IgD-negative memory B cell (primary cell): ENCODE measurements around the gene CCNY. TPM values are rescaled to one million over a fixed set of nuclear protein-coding genes. Genes with fewer than 3 reads are reported as not detected.
A peak's percentile ranks its signal among the peaks of the same experiment; 100 is the strongest.

Experiments used
- H3K27ac Mint-ChIP-seq, 3 donors: one replicate each; pipeline ENCODE4 v1.8.0; 2020 to 2022; ENCODE audit warnings: mild to moderate bottlenecking in 3 of 3, mixed read lengths in 3 of 3, moderate library complexity in 1 of 3
- H3K27me3 Mint-ChIP-seq: one replicate; pipeline ENCODE4 v1.8.0; 2021; ENCODE audit warnings: mixed read lengths
- H3K36me3 Mint-ChIP-seq: one replicate; pipeline ENCODE4 v1.8.0; 2020; ENCODE audit warnings: mild to moderate bottlenecking, mixed read lengths
- H3K4me1 Mint-ChIP-seq, 3 donors: one replicate each; pipeline ENCODE4 v1.8.0; 2020 to 2022; ENCODE audit warnings: mixed read lengths in 3 of 3, mild to moderate bottlenecking in 1 of 3
- H3K4me3 Mint-ChIP-seq, 4 donors: one replicate each; pipeline ENCODE4 v1.8.0; 2020 to 2022; ENCODE audit warnings: mild to moderate bottlenecking in 4 of 4, mixed read lengths in 4 of 4, moderate library complexity in 3 of 4
- H3K9me3 Mint-ChIP-seq, 3 donors: one replicate each; pipeline ENCODE4 v1.8.0; 2020 to 2021; ENCODE audit warnings: mixed read lengths in 3 of 3, mild to moderate bottlenecking in 1 of 3
- polyA plus RNA-seq: library from polyadenylated mRNA; unstranded; fragments of 300-500 nt; fragmentation: Illumina TruSeq; gene quantifications from one replicate; pipeline ENCODE4 v1.2.3, GENCODE V29; 2021

CCNY gene
- polyA plus RNA-seq, 1 donor from 2014 or later, result 8.3 TPM

DNA sequence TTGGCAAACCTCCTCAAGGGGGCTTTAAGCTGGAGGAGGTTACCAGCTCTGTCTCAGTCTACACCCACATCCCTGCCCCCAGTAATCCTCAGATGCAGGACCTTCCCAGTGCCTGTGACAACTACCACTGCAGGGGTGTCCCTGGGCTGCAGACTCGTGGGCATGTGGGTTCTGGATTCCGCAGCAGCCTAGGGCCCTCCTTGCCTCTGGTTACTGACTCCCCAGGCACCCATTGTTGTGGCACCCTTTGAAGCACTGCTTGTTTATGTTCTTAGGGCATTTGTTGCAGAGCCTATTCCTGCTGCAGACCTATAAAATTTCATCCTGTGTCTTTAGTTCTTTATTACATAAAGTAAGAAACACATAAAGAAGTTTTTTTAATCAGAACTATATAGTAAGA, 217.7 kb downstream of the CCNY start:
- Mint-ChIP-seq H3K4me3 (peak overlapping the region in 2 of 4 donors; percentile 54 to 65), H3K27ac (peak overlapping the region in 1 of 3 donors; percentile 1), H3K4me1 (peaks cover 9 to 22% (median 15%) of the 10 kb centered on the region in 3 donors), H3K27me3 (no peaks in the 10 kb centered on the region), H3K36me3 (peaks cover 8% of the 10 kb centered on the region), H3K9me3 (no peaks in the 10 kb centered on the region)

DNA sequence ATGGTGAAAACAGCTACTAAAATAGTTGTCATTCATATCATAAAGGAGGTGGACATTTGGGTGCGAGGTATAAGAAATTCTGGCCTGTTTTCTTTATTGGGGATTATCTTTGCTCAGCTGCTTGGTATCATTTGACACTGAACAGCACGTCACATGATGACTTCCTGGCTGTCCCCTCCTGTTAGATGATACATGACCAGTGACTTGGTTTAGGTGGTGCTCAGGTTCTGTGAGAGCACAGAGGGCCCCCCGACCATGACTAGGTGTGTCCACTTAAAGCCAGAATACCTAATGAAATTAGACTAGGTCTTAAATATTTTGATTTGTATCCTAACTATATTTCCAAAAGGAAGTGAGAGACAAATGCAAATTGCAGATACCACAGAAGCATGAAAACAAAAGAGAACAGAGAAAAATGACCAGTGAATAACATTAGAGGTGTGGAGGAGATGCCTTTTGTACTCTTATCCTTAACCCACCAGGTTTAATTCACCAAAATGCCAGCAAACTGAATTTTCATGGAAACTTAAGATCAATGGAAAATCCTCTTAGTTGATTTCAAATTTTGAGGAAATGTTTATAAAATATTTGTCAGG, 218.2 kb downstream of the CCNY start:
- Mint-ChIP-seq H3K36me3 (peaks cover 10% of the 10 kb centered on the region), H3K27ac (peak overlapping the region in 2 of 3 donors; percentile 1 to 34), H3K4me3 (peak overlapping the region in 2 of 4 donors; percentile 81 to 83), H3K4me1 (peaks cover 11 to 22% (median 15%) of the 10 kb centered on the region in 3 donors), H3K27me3 (no peaks in the 10 kb centered on the region), H3K9me3 (no peaks in the 10 kb centered on the region)

DNA sequence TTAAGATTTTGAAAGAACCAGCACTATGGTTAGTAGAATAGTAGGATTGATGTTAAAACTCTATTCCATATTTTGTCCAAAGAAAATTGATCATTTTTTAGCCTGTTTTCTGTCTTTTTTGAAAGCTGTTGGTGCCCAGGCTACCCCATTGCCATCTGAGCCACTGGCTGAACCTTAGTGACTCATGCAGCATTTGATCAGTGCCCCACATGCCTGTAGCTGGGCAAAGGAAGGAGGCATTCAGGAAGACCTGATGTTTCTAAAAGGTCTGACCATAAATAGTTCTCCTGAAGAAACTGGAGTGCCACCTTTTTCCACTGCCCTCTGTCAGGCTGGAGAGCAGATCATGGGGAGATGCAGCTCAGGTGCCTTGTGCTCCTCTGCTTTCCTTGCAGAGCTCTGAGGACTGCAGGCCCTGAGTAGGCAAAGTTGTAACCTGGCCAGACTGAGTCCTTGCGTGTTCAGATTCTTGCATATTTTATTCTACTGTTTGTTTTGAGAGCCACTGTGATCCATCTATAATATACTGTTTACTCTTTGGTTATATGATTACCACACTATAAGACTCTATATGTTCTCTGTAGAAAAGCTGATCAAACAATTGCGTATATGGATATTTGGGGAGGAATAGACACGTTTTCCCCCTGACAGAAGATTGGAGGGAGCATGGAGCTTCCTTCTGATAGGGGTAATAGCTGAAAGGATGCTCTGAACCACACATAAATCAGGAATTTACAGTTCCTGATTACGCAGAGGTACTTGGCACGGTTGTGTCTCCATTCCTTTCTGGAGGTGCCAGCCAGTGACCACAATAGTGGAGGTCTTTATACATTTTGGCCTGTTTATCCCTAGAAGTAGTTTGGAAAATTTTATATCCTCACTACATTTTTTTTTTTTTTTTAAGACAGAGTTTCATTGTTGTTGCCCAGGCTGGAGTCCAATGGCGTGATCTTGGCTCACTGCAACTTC, 219.9 kb downstream of the CCNY start:
- Mint-ChIP-seq H3K9me3 (no peaks in the 10 kb centered on the region), H3K27me3 (no peaks in the 10 kb centered on the region), H3K36me3 (peaks cover 9% of the 10 kb centered on the region), H3K4me1 (peaks cover 11 to 22% (median 16%) of the 10 kb centered on the region in 3 donors), H3K27ac (peak overlapping the region in 1 of 3 donors; percentile 69), H3K4me3 (no peak overlapping the region)

DNA sequence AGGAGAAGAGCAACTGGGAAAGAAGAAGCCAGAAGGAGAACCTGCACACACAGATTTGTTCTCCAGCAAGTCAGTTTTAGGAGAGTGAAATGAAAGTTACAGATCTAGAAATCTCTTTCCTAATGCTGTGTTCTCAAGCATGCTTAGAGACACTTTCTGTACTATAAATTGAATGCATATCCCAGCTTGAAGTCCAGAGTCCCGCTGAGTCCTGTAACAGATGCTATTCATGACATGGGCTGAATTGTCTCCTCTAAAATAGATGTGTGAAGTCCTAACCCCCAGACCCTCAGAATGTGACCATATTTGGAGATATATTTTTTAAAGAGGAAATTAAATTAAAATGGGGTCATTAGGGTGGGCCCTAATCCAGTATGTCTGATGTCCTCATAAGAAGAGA, 222.0 kb downstream of the CCNY start:
- H3K9me3 Mint-ChIP-seq, result no peaks in the 10 kb centered on the region
- peaks cover 13 to 26% (median 17%) of the 10 kb centered on the region in 3 donors for H3K4me1 Mint-ChIP-seq
- H3K36me3 Mint-ChIP-seq, result peaks cover 9% of the 10 kb centered on the region
- H3K4me3 Mint-ChIP-seq, result no peak overlapping the region
- no peaks in the 10 kb centered on the region for H3K27me3 Mint-ChIP-seq
- H3K27ac Mint-ChIP-seq, result peak overlapping the region in 1 of 3 donors; percentile 51

DNA sequence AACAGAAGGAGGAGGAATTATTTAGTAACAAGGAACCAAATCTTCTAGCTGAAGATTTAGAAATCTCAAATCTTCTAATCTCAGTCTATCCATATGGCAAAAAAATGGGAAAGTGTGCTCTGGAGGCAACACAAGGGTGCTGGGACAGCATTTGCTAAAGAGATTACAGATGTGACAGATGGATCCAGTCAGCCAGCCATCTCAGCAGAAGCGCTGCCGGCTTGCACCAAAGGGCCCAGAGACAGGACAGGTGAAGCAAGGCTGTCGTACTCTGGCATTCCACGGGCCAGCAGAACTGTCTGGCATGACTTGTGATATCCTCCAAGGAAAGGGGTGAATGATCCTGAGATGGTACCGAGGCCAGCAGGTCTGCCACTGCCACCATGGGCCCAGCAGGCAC, 223.1 kb downstream of the CCNY start:
- H3K36me3 Mint-ChIP-seq, result peaks cover 11% of the 10 kb centered on the region
- peaks cover 16 to 19% (median 16%) of the 10 kb centered on the region in 3 donors for H3K4me1 Mint-ChIP-seq
- H3K27me3 Mint-ChIP-seq, result no peaks in the 10 kb centered on the region
- H3K27ac Mint-ChIP-seq, result no peak overlapping the region
- no peak overlapping the region for H3K4me3 Mint-ChIP-seq
- H3K9me3 Mint-ChIP-seq, result no peaks in the 10 kb centered on the region

DNA sequence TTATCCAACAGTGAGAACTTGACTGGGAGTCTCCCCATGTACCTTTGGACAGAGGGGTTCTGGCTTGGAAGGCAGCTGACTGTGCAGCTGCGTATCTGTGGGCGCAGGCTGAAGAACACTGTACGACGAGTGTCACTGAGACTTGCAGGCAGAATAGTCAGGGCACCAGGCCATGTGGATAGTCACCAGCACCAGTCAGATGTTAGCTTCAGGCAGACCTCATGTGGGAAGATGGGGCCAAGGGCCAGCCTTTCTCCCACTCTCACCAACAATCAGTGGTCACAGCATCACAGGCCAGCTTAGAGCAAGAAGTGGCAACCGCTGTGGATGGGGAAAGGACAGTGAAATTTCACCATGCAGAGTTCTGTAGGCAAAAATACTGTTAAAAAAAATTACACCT, 225.4 kb downstream of the CCNY start:
- H3K27me3 Mint-ChIP-seq, result no peaks in the 10 kb centered on the region
- peaks cover 8% of the 10 kb centered on the region for H3K36me3 Mint-ChIP-seq
- H3K4me3 Mint-ChIP-seq, result no peak overlapping the region
- H3K9me3 Mint-ChIP-seq, result no peaks in the 10 kb centered on the region
- peaks cover 11 to 19% (median 14%) of the 10 kb centered on the region in 3 donors for H3K4me1 Mint-ChIP-seq
- H3K27ac Mint-ChIP-seq, result no peak overlapping the region

DNA sequence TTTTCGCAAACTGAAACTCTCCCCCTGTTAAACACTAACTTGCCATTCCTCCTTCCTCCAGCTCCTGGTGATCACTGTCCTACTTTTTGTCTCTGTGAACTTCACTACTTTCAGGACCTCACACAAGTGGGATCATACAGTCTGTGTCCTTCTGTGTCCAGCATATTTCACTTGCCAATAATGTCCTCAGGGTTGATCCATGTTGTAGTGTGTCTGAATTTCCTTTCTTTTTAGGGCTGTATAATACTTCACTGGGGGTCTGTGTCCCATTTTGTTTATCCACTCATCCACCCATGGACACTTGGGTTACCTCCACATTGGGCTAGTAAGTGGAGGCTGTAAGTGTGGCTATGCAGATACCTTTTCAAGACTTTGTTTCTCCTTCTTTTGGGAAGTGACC, 226.1 kb downstream of the CCNY start:
- Mint-ChIP-seq H3K4me3 (no peak overlapping the region), H3K27ac (no peak overlapping the region)

DNA sequence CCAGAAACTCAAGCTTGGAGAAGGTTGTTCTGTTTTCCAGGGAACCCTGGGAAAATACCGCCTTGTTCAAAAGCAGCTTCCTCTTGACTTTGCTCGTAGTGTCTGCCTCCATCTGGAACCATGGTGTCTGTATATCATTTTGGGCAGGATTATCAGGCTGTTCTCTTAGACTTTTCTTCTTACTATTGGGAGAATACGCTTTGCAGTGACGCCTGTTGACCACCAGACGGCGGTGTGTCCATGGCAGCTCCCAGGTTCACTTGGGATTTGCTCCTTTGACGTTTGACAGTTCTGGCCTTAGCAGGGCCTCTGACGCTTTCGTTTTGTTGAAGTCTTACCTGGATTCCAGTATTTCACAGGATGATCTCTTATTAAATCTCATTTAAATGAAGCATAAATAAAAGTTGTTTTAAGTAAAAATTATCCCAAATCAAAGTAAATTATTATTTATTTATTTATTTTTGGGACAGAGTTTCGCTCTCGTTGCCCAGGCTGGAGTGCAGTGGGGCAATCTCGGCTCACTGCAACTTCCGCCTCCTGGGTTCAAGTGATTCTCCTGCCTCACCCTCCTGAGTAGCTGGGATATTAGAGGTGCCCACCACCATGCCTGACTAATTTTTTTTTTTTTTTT, 227.1 kb downstream of the CCNY start:
- Mint-ChIP-seq H3K36me3 (peaks cover 6% of the 10 kb centered on the region), H3K27ac (no peak overlapping the region), H3K9me3 (no peaks in the 10 kb centered on the region), H3K4me1 (peaks cover 11 to 19% (median 14%) of the 10 kb centered on the region in 3 donors), H3K4me3 (no peak overlapping the region), H3K27me3 (no peaks in the 10 kb centered on the region)

More for the DNA sequence above, 226.1 kb downstream of the CCNY start:
- Mint-ChIP-seq H3K9me3 (no peaks in the 10 kb centered on the region), H3K36me3 (peaks cover 6% of the 10 kb centered on the region), H3K4me1 (peaks cover 11 to 19% (median 14%) of the 10 kb centered on the region in 3 donors), H3K27me3 (no peaks in the 10 kb centered on the region)

DNA sequence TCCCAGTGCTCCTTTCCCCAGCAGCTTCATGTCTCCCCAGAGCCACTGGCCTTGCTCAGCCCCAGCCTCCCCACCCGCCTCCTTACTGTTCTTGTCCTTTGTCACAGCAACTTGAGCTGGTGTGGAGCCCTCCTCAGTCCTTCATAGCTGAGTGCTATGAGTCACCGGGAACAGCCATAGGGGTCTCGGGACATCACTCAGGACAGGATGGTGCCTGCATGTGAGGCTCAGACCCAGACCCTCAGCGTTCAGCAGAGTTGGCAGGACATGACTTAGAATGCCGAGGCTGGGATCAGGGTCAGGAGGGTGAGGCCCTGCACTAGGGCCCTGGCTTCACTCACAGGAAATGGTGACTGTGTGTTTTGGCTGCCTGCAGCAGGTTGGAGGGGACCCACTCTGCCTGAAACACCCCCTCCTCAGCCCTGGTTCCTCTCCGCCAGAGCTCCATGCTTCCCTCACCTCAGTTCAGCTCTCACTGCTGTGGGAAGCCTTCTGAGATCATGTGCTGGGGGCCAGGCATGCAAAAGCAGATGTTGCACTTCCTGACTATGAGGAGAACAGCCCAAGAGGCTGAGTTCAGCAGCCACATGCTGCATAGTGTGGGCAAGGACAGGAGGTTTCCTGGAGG, 228.1 kb downstream of the CCNY start:
- Mint-ChIP-seq H3K4me1 (peaks cover 11 to 15% (median 14%) of the 10 kb centered on the region in 3 donors), H3K27me3 (no peaks in the 10 kb centered on the region), H3K9me3 (no peaks in the 10 kb centered on the region), H3K36me3 (peaks cover 5% of the 10 kb centered on the region), H3K27ac (peak overlapping the region in 1 of 3 donors; percentile 88), H3K4me3 (peak overlapping the region in 1 of 4 donors; percentile 33)

DNA sequence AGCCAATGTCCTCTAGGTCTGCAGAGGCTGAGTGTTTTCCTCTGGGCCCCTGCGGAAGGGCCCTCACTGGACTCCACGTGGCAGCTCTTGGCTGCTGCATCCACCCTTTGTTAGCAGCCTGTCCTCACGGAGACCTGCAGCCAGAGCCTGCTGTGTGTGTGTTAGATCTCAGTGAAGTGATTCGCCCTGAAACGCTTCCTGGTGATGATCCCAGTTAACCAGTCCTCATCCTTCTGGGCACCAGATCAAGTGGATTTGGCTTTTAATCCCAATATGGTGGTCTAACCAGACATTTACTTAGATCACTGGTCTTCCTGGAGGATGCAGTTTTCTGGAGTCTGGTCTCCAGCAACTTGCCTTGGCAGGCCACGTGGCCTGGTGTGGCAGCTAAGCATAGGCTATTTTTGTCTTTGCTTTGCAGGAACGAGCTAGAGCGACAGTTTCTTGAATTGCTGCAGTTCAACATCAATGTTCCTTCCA, 229.3 kb downstream of the CCNY start:
- Mint-ChIP-seq H3K36me3 (peaks cover 4% of the 10 kb centered on the region), H3K9me3 (no peaks in the 10 kb centered on the region), H3K27me3 (no peaks in the 10 kb centered on the region), H3K4me3 (no peak overlapping the region), H3K27ac (no peak overlapping the region), H3K4me1 (peaks cover 10 to 15% (median 14%) of the 10 kb centered on the region in 3 donors)

DNA sequence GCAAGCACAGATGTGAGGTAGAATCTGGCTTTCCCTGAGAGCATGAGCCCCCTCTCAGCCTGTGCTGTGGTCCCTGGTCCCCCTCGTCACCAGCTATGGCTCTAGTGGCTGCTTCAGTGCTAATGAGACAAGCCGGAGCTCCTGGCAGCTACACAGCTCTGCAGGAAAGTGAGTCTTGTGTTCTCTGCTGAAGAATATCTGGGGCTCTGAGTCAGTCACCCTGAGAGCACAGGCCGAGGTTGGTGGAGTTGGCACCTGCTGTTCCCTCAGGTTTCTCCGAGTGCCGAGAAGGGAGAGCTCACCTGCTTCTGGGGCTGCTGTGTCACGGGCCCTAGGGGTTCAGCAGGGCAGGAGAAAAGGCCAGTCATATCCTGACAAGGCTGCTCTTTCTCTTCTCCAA, 231.6 kb downstream of the CCNY start:
- Mint-ChIP-seq H3K36me3 (peaks cover 7% of the 10 kb centered on the region), H3K4me1 (peaks cover 10 to 15% (median 11%) of the 10 kb centered on the region in 3 donors), H3K9me3 (no peaks in the 10 kb centered on the region), H3K4me3 (no peak overlapping the region), H3K27me3 (no peaks in the 10 kb centered on the region), H3K27ac (no peak overlapping the region)

DNA sequence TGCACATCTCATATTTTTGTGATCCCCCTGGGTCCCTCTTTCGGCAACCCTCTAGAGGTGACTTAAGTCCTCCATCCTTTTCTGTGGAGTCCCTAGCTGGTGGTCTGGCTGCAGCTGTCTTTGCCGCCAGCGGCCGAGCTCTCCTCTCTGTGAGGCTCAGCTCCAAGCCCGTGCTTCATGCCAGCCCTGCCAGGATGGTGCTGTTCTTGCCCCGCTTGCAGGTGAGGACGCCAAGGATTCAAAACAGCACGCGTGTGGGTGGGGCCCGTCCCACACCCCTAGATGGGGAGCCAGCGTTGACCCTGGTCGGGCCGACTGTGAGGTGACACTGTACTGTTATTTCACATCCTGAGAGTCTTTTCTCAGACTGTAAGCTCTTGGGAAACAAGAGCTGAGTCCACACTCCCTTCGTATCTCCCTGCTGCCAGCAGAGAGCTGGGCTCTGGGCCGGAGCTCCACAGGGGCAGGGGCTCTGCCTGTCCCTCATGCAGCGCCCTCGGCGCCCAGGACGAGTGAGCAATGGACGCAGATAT, 232.2 kb downstream of the CCNY start:
- Mint-ChIP-seq H3K4me3 (no peak overlapping the region), H3K27me3 (no peaks in the 10 kb centered on the region), H3K4me1 (peaks cover 7 to 12% (median 7%) of the 10 kb centered on the region in 3 donors), H3K36me3 (peaks cover 9% of the 10 kb centered on the region), H3K9me3 (no peaks in the 10 kb centered on the region), H3K27ac (no peak overlapping the region)

DNA sequence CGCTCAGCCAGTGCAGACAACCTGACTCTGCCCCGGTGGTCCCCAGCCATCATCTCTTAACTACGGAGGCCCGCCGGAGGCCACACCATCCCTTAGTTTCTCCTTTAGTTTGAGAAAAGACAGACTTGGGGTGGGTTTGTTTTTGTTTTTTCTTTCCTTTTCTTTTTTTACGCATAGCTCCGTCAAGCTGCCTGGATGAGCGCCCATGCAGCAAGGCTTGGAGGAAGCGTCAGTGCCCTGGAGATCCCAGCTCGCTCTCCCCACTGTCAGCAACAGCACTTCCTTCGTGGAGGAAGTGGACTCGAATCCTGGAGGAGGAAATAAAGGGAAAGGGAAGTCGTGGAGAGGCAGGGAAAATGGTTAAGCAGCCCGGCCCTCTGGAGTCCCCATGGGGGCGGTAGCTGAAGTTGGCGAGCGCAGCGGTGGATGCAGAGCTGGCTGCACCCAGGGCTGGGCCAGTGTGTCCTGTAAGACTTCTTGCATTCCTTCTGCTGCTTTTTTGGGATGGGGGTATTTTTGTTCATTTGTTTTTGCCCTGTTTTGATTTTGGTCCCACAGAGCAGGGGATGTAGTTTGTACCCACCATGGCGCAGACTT, 232.9 kb downstream of the CCNY start:
- no peaks in the 10 kb centered on the region for H3K9me3 Mint-ChIP-seq
- H3K4me3 Mint-ChIP-seq, result no peak overlapping the region
- no peaks in the 10 kb centered on the region for H3K27me3 Mint-ChIP-seq
- H3K4me1 Mint-ChIP-seq, result peaks cover 6 to 10% (median 7%) of the 10 kb centered on the region in 3 donors
- H3K36me3 Mint-ChIP-seq, result peaks cover 16% of the 10 kb centered on the region
- no peak overlapping the region for H3K27ac Mint-ChIP-seq

DNA sequence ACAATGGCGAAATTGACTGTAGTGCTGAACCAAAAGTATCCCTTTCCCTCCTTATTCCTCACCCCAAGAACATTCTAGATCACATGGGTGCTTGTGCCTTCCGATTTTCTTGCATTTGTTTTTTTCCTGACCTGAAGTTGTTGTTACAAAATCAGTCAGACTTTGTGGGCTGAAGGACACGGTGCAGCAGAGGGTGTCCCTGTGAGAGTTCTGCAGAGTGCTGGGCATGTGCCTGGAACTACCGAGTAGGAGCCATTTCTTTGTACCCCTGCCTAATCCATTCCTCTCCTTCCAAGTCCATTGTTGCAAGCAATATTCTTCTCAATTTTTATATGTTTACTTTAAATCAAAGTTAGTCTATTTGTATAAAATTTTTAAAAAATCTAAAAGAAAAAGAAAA, 233.5 kb downstream of the CCNY start:
- H3K4me1 Mint-ChIP-seq, result peaks cover 0 to 7% (median under 1%) of the 10 kb centered on the region in 3 donors
- no peak overlapping the region for H3K4me3 Mint-ChIP-seq
- no peaks in the 10 kb centered on the region for H3K27me3 Mint-ChIP-seq
- no peaks in the 10 kb centered on the region for H3K9me3 Mint-ChIP-seq
- peaks cover 19% of the 10 kb centered on the region for H3K36me3 Mint-ChIP-seq
- H3K27ac Mint-ChIP-seq, result no peak overlapping the region
